ENCODE data around the gene JCHAIN. TPM values are rescaled to one million over a fixed set of nuclear protein-coding genes. Genes with fewer than 3 reads are reported as not detected.

JCHAIN gene
- total and polyA plus RNA-seq, 2 of the 8 experiments (the other 6 are each of a cell fraction or from before 2014, with no cell fraction given) = not detected

- TF ChIP-seq HDAC2 (IDR thresholded peaks at IDR 0.05; ENCODE audit: borderline replicate concordance in 1 of 2, low read depth in 2 of 2, low read length in 2 of 2) = 0 out of 4 replicates have a peak, but pooled peaks of 1 of the 2 experiments have one; percentile 11
- peak; percentile 75; the same call in 1 of the 2 replicates for TF ChIP-seq EGR1 (IDR thresholded peaks at IDR 0.05; ENCODE audit: borderline replicate concordance, low read depth, low read length)
- no peak for TF ChIP-seq SIN3A (conservative IDR thresholded peaks at IDR 0.05 in 1 of 2, IDR thresholded peaks at IDR 0.05 in 1 of 2; ENCODE audit: low read depth in 1 of 2, low read length in 2 of 2)
- Histone ChIP-seq H3K23me2 (ENCODE audit: low read depth, low read length) (peaks cover 13% of the 10 kb centered on the region; the same call in 1 of the 2 replicates), H2BK5ac (ENCODE audit: low read depth, low read length) (peak overlapping the region; percentile 96), H3K9ac (replicated peaks in 1 of 4; ENCODE audit: extremely low read depth in 1 of 4, low read depth in 3 of 4, low read length in 3 of 4) (peak overlapping the region; percentile 91 to 94 (median 92)), H4K91ac (replicated peaks; ENCODE audit: insufficient read length, low read length) (peak overlapping the region; percentile 70), H3K23ac (ENCODE audit: insufficient read length) (no peak overlapping the region), H4K8ac (ENCODE audit: extremely low read depth, insufficient read depth, low read length) (peak overlapping the region; percentile 88; the same call in 1 of the 2 replicates), H3K4ac (replicated peaks; ENCODE audit: insufficient read length, low read depth, low read length) (peak overlapping the region; percentile 79), H2BK120ac (replicated peaks; ENCODE audit: low read depth, low read length) (no peak overlapping the region), H2AK5ac (ENCODE audit: low read depth, low read length) (peak overlapping the region; percentile 40; the same call in 1 of the 2 replicates), H3K18ac (ENCODE audit: extremely low read depth, low read length) (peak overlapping the region; percentile 75; the same call in 1 of the 2 replicates), H2BK12ac (ENCODE audit: low read depth, low read length) (no peak overlapping the region; the same call in 1 of the 2 replicates), H3K36me3 (ENCODE audit: control insufficient read depth in 2 of 4, insufficient read depth in 4 of 4, low read length in 3 of 4) (peaks cover 0 to 15% (median 1%) of the 10 kb centered on the region in 4 experiments; a peak in 1 of 8 replicates), H3K14ac (ENCODE audit: insufficient read length) (no peak overlapping the region), H3K56ac (replicated peaks; ENCODE audit: insufficient read length, low read depth, low read length) (peak overlapping the region; percentile 20), H3K9me3 (ENCODE audit: insufficient read depth in 2 of 2, low read depth in 1 of 2, low read length in 1 of 2) (no peaks in the 10 kb centered on the region), H3K27me3 (replicated peaks in 1 of 4; ENCODE audit: control insufficient read depth in 3 of 4, extremely low read depth in 1 of 4, insufficient read depth in 3 of 4, low read length in 3 of 4) (no peaks in the 10 kb centered on the region), H3K79me1 (ENCODE audit: low read depth, low read length) (peaks cover 2% of the 10 kb centered on the region; the same call in 1 of the 2 replicates), H2AFZ (ENCODE audit: low read length) (peak overlapping the region; percentile 68), H2BK20ac (ENCODE audit: low read length) (no peak overlapping the region), H2BK15ac (ENCODE audit: low read length) (no peak overlapping the region), H3K4me1 (replicated peaks in 1 of 4; ENCODE audit: control insufficient read depth in 3 of 4, insufficient read depth in 4 of 4, low read length in 3 of 4) (peaks cover 0 to 2% (median 0%) of the 10 kb centered on the region in 4 experiments; a peak in 2 of 7 replicates), H3K79me2 (ENCODE audit: control insufficient read depth in 1 of 2, insufficient read depth in 2 of 2, low read length in 2 of 2) (peaks cover 6 to 32% of the 10 kb centered on the region in 2 experiments), H3K4me2 (ENCODE audit: insufficient read depth in 1 of 2, low read depth in 2 of 2, low read length in 2 of 2) (peak overlapping the region; percentile 77 to 93), H4K5ac (ENCODE audit: insufficient read length, low read depth, low read length) (peak overlapping the region; percentile 18), H4K20me1 (replicated peaks in 1 of 2; ENCODE audit: control insufficient read depth in 1 of 2, insufficient read depth in 2 of 2, low read length in 2 of 2) (no peaks in the 10 kb centered on the region), H3K27ac (ENCODE audit: low read depth, low read length) (peak overlapping the region; percentile 86), H3K4me3 (ENCODE audit: extremely low read depth in 1 of 4, insufficient read depth in 2 of 4, low read depth in 3 of 4, low read length in 4 of 4) (peak overlapping the region; percentile 79 to 99 (median 91))
- ChIA-PET CTCF (ENCODE audit: partially characterized antibody) (interaction anchor here (0.5 to 3.4 kb wide), 12 partner anchors 9 to 270 kb away, joined by 3 to 36 read pairs (median 4); partner anchors contain the start of gene RUFY3), POLR2A (ENCODE audit: partially characterized antibody) (interaction anchor here (0.9 to 7.7 kb wide), 5 partner anchors 12 to 104 kb away, joined by 3 to 86 read pairs (median 4); no protein-coding TSS in a partner anchor)
- no peak for FAIRE-seq
- DNase-seq (ENCODE audit: low read depth in 1 of 2, low spot score in 2 of 2) = no peak
- 5% methylated on average over 19 of the region's 19 CpGs; no CpG with 5 or more reads in 1 of the 2 experiments for WGBS, 2 experiments (ENCODE audit: extremely low coverage in 1 of 2, insufficient coverage in 1 of 2, insufficient read length in 1 of 2, insufficient replicate concordance in 2 of 2, low coverage in 1 of 2, low lambda C conversion rate in 2 of 2, missing lambda C conversion rate in 1 of 2)
These were observed 22.5 kb upstream of the JCHAIN start for GRCh38 chr4:70688795-70689231.

All from H1 (cell line).